HG03066 (cell line): Measurements from ENCODE around the gene PACRG.

Experiments used
- ATAC-seq: cut with Tn5 transposase; IDR thresholded peaks from one replicate; pipeline ENCODE4 v1.9.1; 2021; ENCODE audit warnings: low read depth; ENCODE audit not compliant: unreplicated experiment

Gene PACRG

GRCh38 chr6:163188746-163189145 lies 461.0 kb downstream of the PACRG start:
- no peak for ATAC-seq

- no peak for ATAC-seq
Measured at GRCh38 chr6:163189609-163190008, 461.8 kb downstream of the PACRG start.

- ATAC-seq: no peak
Measured at GRCh38 chr6:163190786-163191185, 463.0 kb downstream of the PACRG start.

GRCh38 chr6:163191704-163192537 lies 464.1 kb downstream of the PACRG start:
- no peak for ATAC-seq

- ATAC-seq: no peak
Measured at GRCh38 chr6:163192591-163192990, 464.8 kb downstream of the PACRG start.

GRCh38 chr6:163193326-163193725 lies 465.6 kb downstream of the PACRG start:
- no peak for ATAC-seq

- ATAC-seq: no peak
Measured at GRCh38 chr6:163195721-163196691, 468.2 kb downstream of the PACRG start.

GRCh38 chr6:163197839-163198238 lies 470.1 kb downstream of the PACRG start:
- no peak for ATAC-seq

- ATAC-seq: no peak
Measured at GRCh38 chr6:163198396-163198795, 470.6 kb downstream of the PACRG start.

GRCh38 chr6:163199371-163199770 lies 471.6 kb downstream of the PACRG start:
- ATAC-seq: no peak

- no peak for ATAC-seq
Measured at GRCh38 chr6:163200289-163200688, 472.5 kb downstream of the PACRG start.

- no peak for ATAC-seq
Measured at GRCh38 chr6:163200694-163201093, 472.9 kb downstream of the PACRG start.

GRCh38 chr6:163201855-163202254 lies 474.1 kb downstream of the PACRG start:
- no peak for ATAC-seq

- ATAC-seq: no peak
Measured at GRCh38 chr6:163206196-163206595, 478.4 kb downstream of the PACRG start.

- ATAC-seq: no peak
Measured at GRCh38 chr6:163207431-163208383, 479.9 kb downstream of the PACRG start.

GRCh38 chr6:163209005-163209404 lies 481.2 kb downstream of the PACRG start:
- ATAC-seq: no peak

- ATAC-seq: no peak
Measured at GRCh38 chr6:163212123-163212522, 484.3 kb downstream of the PACRG start.

GRCh38 chr6:163214259-163214658 lies 486.5 kb downstream of the PACRG start:
- no peak for ATAC-seq

GRCh38 chr6:163218361-163218894 lies 490.7 kb downstream of the PACRG start:
- no peak for ATAC-seq
